Heart left ventricle (tissue), 16 donors: ENCODE results near the gene ECM2. TPM values are rescaled to one million over a fixed set of nuclear protein-coding genes. Genes with fewer than 3 reads are reported as not detected.

Experiments used
- ATAC-seq, 4 donors: fragments of 200-7000 bp; cut with Tn5 transposase; one replicate each; pipeline ENCODE4 v1.9.1; 2020 to 2022; ENCODE audit warnings: moderate library complexity in 4 of 4, mild to moderate bottlenecking in 3 of 4, moderate number of reproducible peaks in 1 of 4
- DNase-seq, 5 donors: peaks; one replicate each; pipeline ENCODE4 v3.0.0-alpha.2; 2020
- H3K27ac ChIP-seq, 12 donors: fragments of 200-600 bp; sonication (generic) in 4 of 12; one replicate each; pipeline versions ENCODE4 v1.5.0 to v1.8.0; 2016 to 2022; ENCODE audit warnings: mild to moderate bottlenecking in 2 of 12
- H3K27me3 ChIP-seq, 9 donors: fragments of 200-600 bp; sonication (generic) in 2 of 9; one replicate each; pipeline versions ENCODE4 v1.5.1 to v1.8.0; 2016 to 2022; ENCODE audit warnings: mild to moderate bottlenecking in 3 of 9
- H3K36me3 ChIP-seq, 9 donors: fragments of 200-600 bp; sonication (generic) in 2 of 9; one replicate each; pipeline versions ENCODE4 v1.5.0 to v1.8.0; 2018 to 2022; ENCODE audit warnings: mild to moderate bottlenecking in 2 of 9
- H3K4me1 ChIP-seq, 12 donors: fragments of 200-600 bp; sonication (generic) in 4 of 12; one replicate each; pipeline versions ENCODE4 v1.5.0 to v1.8.0; 2016 to 2022; ENCODE audit warnings: mild to moderate bottlenecking in 3 of 12
- H3K4me3 ChIP-seq, 12 donors: fragments of 200-600 bp; sonication (generic) in 4 of 12; one replicate each; pipeline versions ENCODE4 v1.5.0 to v1.8.0; 2017 to 2022; ENCODE audit warnings: mild to moderate bottlenecking in 9 of 12, moderate library complexity in 4 of 12
- H3K9me3 ChIP-seq, 12 donors: fragments of 200-600 bp; sonication (generic) in 4 of 12; one replicate each; pipeline versions ENCODE4 v1.5.0 to v1.8.0; 2016 to 2022; ENCODE audit warnings: mild to moderate bottlenecking in 1 of 12
- POLR2A ChIP-seq, 2 donors: fragments of 450-650 bp; IDR thresholded peaks; one replicate each; pipeline ENCODE4 v1.6.1; 2017; ENCODE audit warnings: antibody characterized with exemption in 2 of 2, mild to moderate bottlenecking in 2 of 2, moderate library complexity in 2 of 2
- WGBS, 4 donors: extraction: QIAGEN DNeasy Blood & Tissue Kit in 2 of 4; methylation state at CpG; one replicate each; pipeline versions ENCODE4 v1.1.5 to v1.1.7; 2013 to 2018; 5-methylcytosine and 5-hydroxymethylcytosine counted together
- intact Hi-C, 10 donors: fragments of 100-400 bp; cut with DNase I; formaldehyde crosslinking; loops; one replicate each; pipeline versions ENCODE4 v1.11.1 to v1.14.2; 2022
- polyA plus RNA-seq, 2 donors: library from polyadenylated mRNA; stranded (reverse); fragments of 200-250 nt; gene quantifications; one replicate each; pipeline ENCODE4 v1.2.3, GENCODE V29; 2013
- total RNA-seq, 9 donors: library from RNA; depleted of rRNA in 2 of 9; stranded (reverse); fragments of >200 nt in 2 of 9; fragmentation: NEBNext Ultra II Directional in 3 of 9; extraction: Animal tissue kit (Norgen Biotek cat#: 25700) in 3 of 9; gene quantifications; one replicate each; pipeline versions ENCODE4 v1.1.0 to v1.2.4, GENCODE V29; 2016 to 2023
- TF ChIP-seq, protein P1 (sequence below), 12 donors: fragments of 200-600 bp; sonication (generic) in 4 of 12; IDR thresholded peaks; one replicate each; pipeline versions ENCODE4 v1.5.0 to v1.8.0; 2018 to 2022; ENCODE audit warnings: antibody characterized with exemption in 12 of 12, mild to moderate bottlenecking in 5 of 12
- donor health status: ischemic (EF 13 %, LVEDD 7.1; RV severe dilation, severe dysfunction).
- donor health status: healthy with polysubstance abuse.
- donor health status: DM: no; HTN: yes; CAD: no.
- donor health status: DM: no; HTN: no; CAD: no.
- donor health status: ischemic (EF 25% LVEDD 6.9; RV normal size, moderate dysfunction).
- donor health status: ischemic (EF 25% LVEDD 5.7; RV mildly dilated, moderate dysfunction).
- donor health status: healthy.
- donor health status: DM: yes; HTN: yes; CAD: no.
- donor health status: ischemic (EF 35%, LVEDD 5.7; RV mildly dilated, moderate dysfunction).
- donor health status: nonischemic (EF 11% LVEDD 7.7; RV severe dilation, severe dysfunction).
- donor health status: DM: yes; HTN: yes; CAD: no.
- donor health status: PGD.
- donor health status: ischemic (EF 29% LVEDD 5.4; RV normal size, mild dysfunction).
- donor health status: nonischemic (EF 23%, LVEDD 6.1; RV moderate dilation, normal function).

The ECM2 gene
- total and polyA plus RNA-seq, 11 donors, result 1.6 to 32.4 (median 9.2) TPM

DNA sequence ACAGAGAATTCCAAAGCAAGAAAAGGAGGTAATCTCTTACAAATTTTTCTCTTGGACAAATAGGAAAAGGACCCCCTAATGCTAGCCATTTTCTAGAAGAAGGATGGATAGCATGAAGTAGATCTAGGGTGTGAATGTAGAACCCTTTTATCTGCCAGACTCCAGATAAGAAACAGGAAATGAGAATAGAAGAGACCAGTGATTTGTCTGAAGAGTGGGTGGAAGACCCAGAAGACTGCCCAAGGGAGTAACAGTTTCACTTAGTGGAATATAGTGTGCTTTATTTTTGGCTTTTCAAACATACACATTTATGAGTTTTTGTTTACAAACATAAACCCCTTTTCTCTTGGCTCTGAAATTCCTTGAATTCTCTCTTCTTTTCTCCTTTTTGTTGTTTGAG, 25.0 kb downstream of the ECM2 start:
- TF ChIP-seq POLR2A (IDR thresholded peaks at IDR 0.05), result no peak
- TF ChIP-seq, protein P1, sequence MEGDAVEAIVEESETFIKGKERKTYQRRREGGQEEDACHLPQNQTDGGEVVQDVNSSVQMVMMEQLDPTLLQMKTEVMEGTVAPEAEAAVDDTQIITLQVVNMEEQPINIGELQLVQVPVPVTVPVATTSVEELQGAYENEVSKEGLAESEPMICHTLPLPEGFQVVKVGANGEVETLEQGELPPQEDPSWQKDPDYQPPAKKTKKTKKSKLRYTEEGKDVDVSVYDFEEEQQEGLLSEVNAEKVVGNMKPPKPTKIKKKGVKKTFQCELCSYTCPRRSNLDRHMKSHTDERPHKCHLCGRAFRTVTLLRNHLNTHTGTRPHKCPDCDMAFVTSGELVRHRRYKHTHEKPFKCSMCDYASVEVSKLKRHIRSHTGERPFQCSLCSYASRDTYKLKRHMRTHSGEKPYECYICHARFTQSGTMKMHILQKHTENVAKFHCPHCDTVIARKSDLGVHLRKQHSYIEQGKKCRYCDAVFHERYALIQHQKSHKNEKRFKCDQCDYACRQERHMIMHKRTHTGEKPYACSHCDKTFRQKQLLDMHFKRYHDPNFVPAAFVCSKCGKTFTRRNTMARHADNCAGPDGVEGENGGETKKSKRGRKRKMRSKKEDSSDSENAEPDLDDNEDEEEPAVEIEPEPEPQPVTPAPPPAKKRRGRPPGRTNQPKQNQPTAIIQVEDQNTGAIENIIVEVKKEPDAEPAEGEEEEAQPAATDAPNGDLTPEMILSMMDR (IDR thresholded peaks at IDR 0.05), result no peak
- Histone ChIP-seq H3K27me3 (no peaks in the 10 kb centered on the region), H3K9me3 (no peaks in the 10 kb centered on the region), H3K4me3 (no peak overlapping the region), H3K4me1 (peaks cover 0 to 52% (median 33%) of the 10 kb centered on the region in 12 donors), H3K27ac (no peak overlapping the region), H3K36me3 (peaks cover 0 to 21% (median 0%) of the 10 kb centered on the region in 9 donors)
- ATAC-seq (no peak), DNase-seq (no peak)
- intact Hi-C loops, result loop anchor here in 1 of 10 donors (10.0 kb wide), 1 partner anchor 84 kb away; no protein-coding TSS in a partner anchor

DNA sequence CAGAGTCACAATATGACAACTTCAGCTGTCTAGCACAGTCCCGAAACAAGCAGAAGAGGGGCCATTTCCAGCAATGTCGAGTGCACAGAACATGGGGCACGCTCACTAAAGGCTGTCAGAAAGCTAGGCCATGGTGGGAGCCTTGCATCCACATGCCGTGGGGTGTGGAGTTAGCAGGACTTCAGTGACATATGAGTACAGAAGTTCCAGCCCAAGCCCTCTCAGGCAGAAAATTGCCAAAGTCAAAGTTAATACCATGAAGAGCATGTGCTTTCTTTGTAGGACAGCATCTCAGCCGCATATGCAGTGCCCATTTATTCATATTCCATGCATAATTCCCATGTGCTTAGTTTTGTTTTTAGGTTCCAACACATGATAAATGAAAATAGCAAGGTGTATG, 26.7 kb downstream of the ECM2 start:
- no peak overlapping the region for H3K4me3 ChIP-seq
- intact Hi-C loops, result loop anchor here in 4 of 10 donors (5.0 to 10.0 kb wide), 3 partner anchors 96 to 126 kb away; no protein-coding TSS in a partner anchor
- no peaks in the 10 kb centered on the region for H3K9me3 ChIP-seq
- TF ChIP-seq, protein P1 (IDR thresholded peaks at IDR 0.05), result no peak
- no peak for TF ChIP-seq POLR2A (IDR thresholded peaks at IDR 0.05)
- ATAC-seq (no peak), DNase-seq (no peak)
- peaks cover 0 to 6% (median 0%) of the 10 kb centered on the region in 9 donors for H3K36me3 ChIP-seq
- H3K27me3 ChIP-seq, result no peaks in the 10 kb centered on the region
- 94 to 98% (median 95%) methylated on average over 5 of the region's 5 CpGs for WGBS, 4 donors
- peaks cover 0 to 67% (median 42%) of the 10 kb centered on the region in 12 donors for H3K4me1 ChIP-seq
- H3K27ac ChIP-seq, result peak overlapping the region in 2 of 12 donors; percentile 19 to 58

DNA sequence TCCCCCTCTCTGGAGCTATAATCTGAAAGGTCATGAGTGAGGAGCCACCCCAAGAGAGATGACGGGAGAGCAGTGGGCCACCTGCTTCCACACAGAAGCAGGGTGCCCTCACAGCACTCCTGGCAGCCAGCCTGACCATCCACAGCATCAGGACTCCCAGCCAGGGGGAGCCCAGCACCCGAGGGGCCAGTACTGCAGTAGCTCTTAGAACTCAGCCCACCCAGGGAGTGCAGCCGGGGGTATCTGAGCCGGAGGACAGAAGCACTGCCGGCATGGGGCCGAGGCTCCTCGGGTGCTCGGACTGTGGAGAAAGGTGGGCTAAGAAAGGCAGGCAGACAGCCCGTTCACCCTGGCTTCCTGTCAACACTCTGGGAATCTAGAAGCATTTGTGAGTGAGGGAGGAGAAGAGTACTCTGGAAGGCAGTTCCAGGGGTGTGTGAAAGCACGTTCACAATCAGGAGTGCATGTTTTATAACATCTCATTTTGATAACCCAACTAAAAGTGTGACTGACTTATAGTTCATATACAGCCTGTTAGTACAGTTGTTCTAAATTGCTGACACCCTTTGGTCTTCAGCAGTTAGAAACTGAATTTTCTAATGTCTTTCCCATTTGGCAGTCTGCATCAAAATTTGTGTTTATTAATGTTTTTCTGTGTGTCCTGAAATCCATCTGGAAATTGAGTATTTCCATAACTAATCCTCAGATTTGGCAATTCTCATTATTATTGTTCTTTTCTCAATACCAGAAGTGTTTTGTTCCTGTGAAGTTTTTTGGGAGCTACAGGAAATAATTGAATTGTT, 27.6 kb downstream of the ECM2 start:
- DNase-seq, result peak in 1 of 5 donors; percentile 46

More for the DNA sequence above, 27.6 kb downstream of the ECM2 start:
- Histone ChIP-seq H3K27ac (peak overlapping the region in 10 of 12 donors; percentile 17 to 65 (median 34)), H3K4me1 (peaks cover 0 to 68% (median 41%) of the 10 kb centered on the region in 12 donors), H3K4me3 (peak overlapping the region in 1 of 12 donors; percentile 24), H3K36me3 (peaks cover 0 to 5% (median 0%) of the 10 kb centered on the region in 9 donors), H3K9me3 (no peaks in the 10 kb centered on the region), H3K27me3 (no peaks in the 10 kb centered on the region)
- no peak for TF ChIP-seq POLR2A (IDR thresholded peaks at IDR 0.05)
- TF ChIP-seq, protein P1 (IDR thresholded peaks at IDR 0.05), result peak in 2 of 12 donors; percentile 18 to 35
- peak; percentile 19 to 51 (median 32) for ATAC-seq
- intact Hi-C loops, result loop anchor here in 4 of 10 donors (5.0 to 10.0 kb wide), 3 partner anchors 97 to 127 kb away; no protein-coding TSS in a partner anchor
- 11 to 27% (median 18%) methylated on average over 10 of the region's 10 CpGs for WGBS, 4 donors
